GM18526 (cell line): ENCODE results near the gene SDC4.

ENCODE experiments used
- POLR2A ChIP-seq: IDR thresholded peaks from 3 replicates; pipeline ENCODE4 v1.6.1; 2011; ENCODE audit not compliant: insufficient read length; ENCODE audit errors: extremely low read depth

The SDC4 gene

DNA sequence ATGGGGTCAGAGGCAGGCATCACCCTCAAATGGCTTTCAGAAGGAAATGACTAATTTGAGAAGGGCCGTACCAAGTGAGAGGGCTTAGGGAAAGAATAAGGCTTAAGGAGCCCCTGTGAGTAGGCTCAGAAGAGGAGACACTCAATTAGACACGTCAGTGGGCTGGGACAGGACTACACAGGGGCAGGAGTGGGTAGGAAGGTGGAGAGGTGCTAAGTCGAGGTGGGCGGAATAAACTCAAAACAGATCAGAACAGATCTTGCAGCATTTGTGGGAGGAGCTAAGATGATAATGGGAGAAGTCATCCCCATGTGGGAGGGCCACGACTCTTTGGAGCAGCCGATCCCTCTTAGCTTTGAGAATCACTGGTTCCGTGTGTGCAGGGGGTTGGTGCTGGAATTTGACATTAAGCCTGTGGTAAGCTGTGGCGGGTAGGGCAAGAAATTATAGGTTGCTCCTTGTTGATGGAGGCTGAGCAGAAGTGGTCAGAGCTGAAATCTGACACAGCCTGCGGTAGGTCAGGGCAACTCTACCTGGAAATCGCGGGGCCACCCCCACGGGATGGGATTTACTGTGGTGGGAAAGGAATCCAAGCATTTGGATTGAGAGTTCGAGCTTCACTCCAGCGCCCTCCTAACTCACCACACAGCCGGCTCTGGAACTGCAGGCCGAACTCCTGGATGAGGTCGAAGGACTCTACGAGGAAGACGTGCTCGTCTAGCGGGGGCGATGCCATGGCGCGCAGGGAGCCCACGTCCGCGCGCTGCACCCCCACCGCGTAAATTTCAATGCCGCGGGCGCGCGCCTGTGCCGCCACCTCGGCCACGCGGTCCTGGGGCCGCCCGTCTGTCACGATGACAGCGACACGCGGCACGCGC is 44.4 kb downstream of the SDC4 start:
- TF ChIP-seq POLR2A, result no peak

DNA sequence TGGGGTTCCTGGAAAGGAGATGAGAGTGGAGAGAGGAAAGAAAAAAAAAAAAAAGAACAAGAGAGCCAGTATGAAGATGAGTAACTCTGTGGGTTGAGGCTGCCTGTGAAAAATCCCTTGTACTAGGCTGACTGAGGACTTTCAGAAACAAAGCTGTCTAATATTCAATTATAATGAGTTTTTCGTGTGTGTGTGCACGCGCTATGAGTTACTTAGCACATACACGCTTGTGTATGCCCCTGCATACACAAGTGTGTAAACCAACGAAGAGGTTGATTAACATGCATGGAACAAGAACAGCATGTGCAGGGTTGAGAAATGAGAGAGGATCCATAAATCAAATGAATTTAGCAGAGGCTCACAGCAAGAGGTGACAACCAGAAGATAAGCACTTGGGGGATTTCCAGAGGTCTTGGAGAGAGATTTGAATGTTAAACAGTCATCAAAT is 46.4 kb downstream of the SDC4 start:
- no peak for TF ChIP-seq POLR2A

DNA sequence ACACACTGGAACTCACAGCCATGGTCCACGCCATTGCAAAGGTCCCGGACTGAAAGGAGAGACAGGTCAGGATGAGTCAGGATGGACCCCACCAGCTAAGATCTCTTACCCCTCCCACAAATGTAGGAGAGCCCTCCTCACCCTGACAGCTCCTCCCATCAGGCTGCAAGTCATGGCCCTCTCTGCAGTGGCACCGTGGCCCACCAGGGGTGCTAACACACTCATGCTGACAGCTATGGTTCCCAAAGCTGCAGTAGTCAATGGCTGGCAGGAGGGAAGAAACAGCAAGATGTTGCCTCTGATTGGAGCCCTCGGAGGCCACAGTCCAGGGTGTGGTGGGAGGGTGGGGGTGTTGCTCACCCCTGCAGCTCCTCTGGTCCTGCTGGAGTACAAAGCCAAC is 47.3 kb downstream of the SDC4 start:
- no peak for TF ChIP-seq POLR2A

DNA sequence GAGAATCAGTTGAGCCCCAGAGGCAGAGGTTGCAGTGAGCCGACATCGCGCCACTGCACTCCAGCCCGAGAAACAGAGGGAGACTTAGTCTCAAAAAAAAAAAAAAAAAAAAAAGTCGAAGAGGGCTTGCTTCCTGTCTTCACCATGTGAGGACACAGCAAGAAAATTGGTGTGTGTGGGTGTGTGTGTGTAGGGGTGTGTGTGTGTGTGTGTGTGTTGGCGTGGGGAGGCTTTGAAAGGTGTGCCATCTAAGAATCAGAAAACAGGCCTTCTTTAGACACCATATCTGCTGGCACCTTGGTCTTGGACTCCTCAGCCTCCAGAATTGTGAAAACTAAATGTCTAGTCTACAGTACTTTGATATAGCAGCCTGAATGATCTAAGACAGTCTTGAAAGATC is 48.4 kb downstream of the SDC4 start:
- TF ChIP-seq POLR2A, result no peak

DNA sequence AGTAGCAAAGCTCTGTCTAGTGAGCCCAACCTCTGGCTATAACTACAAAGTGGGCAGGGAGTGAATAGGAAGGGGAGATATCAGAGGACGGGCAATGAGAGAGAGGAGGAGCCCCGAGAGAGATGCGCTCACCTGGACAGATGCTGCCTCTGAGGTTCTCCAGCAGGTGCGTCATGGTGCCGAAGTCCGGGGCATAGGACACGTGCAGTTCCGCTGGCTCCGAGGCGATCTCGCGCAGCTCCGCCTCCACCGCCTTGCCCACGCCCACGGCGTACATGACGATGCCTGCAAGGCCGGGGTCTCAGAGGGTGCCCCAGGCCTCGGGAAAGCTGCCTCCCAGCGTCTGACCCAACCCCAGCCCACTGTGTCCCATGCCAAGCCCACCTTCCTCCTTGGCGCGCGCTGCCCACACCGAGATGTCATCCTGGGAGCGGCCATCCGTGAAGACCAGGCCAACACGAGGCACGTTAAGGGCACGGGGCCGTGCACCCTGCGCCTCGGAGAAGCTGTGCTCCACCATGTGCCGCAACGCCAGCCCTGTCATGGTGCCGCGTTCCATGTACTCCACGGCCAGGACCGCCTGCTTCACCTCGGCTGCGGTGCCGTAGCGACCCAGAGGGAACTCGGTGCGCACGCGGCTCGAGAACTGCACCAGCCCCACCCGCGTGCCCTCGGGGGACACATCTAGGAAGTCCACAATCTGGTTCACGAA is 50.3 kb downstream of the SDC4 start:
- no peak for TF ChIP-seq POLR2A

DNA sequence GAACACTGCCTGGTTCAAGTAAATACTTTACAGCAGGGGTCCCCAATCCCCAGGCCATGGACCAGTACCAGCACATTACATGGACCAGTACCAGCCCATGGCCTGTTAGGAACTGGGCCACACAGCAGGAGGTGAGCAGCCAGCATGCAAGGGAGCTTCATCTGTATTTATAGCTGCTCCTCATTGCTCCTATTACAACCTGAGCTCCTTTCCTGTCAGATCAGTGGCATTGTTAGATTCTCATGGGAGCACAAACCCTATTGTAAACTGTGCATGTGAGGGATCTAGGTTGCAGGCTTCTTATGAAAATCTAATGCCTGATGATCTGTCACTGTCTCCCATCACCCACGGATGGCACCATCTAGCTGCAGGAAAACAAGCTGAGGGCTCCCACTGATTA is 53.6 kb downstream of the SDC4 start:
- no peak for TF ChIP-seq POLR2A

DNA sequence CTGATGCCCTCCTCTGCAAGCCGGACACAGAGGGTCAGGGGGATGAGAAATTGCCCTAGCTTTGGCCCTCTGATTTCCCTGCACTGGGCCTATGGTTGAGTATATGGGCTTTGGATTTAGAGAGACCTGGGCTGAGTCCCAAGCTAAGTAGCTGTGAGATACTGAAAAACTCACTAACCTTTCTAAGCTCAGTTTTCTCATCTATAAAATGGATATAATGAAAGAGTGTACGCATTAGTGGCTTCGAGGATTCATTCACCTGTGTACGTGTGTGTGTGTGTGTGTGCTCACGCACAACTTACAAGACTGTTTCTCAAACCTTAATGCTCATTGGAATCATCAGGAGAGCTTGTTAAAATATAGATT is 54.2 kb downstream of the SDC4 start:
- TF ChIP-seq POLR2A, result no peak

DNA sequence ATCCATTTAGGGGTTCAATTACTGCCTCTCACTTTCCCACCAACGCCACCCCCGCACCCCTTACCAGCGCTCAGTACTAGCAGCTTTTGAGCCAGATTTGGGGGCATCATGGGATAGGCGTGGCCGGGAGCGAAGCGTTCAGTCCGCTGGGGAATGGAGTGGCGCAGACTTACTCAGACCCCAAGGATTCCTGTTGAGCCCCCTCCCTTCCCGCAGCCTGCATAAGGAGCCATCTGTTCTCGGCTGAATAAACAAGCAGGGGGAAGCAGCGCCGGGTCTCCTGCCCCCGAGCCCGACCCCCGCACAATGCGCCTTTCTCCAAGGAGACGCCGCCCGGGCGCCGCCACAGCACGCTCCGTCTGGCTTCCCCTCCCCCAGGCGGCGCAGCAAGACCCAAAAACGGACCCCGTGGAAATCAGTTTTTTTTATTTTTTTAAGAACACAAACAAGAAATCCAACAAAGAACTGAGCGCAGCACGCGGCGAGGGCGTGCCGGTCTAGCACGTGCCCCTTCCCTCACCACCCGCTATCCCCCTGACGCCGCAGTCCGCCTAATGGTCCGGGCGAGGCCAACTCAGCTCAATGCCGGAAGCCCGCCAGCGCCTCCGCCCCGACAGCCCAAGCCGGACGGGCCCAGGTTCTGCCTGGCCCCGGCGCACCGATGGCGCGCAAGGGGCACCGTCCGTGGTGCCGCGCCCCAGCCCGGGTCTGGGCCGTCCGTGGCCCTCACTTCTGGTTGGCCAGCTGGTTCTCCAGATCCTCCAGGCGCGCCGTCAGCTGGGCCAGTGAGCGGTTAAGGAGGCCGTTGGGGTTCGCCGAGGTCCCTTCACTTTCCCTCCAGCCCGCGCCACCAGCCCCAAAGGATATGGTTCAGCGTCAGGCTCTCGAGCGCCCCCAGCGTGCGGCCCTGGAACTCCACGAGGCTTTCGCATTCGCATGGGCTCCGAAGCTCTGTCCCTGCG is 54.9 kb downstream of the SDC4 start:
- no peak for TF ChIP-seq POLR2A

DNA sequence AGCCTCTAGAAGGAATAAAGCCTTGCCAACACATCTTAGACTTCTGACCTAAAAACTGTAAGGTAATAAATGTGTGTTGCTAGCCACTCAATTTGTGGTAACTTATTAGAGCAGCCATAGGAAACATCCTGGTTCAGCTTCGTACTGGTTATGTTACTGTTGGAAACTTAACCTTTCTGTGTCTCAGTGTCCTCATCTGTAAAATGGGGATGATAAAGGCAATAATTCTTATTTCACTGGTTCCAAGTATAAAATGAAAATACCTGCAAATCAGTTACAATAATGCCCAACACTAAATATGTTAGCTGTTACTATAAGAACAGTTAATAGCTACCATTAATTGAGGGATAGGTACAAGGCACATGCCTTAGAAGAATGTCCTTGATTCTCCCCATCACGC is 55.9 kb downstream of the SDC4 start:
- no peak for TF ChIP-seq POLR2A

DNA sequence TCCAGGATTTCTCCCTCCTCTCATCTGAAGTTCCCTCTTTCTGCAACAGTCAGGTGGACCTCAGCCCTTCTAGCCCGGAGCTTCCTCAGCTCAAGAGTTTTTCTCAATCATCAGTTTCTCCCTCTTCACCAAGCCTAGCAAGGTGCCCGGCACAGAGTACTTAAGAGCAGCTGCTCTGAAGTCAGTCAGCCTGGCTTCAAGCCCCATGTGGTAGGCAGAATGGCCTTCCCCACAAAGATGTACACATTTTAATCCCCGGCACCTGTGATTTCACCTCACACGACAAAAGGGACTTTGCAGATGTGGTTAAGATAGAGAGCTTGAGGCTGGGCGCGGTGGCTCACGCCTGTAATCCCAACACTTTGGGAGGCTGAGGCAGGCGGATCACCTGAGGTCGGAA is 56.7 kb downstream of the SDC4 start:
- TF ChIP-seq POLR2A, result no peak

DNA sequence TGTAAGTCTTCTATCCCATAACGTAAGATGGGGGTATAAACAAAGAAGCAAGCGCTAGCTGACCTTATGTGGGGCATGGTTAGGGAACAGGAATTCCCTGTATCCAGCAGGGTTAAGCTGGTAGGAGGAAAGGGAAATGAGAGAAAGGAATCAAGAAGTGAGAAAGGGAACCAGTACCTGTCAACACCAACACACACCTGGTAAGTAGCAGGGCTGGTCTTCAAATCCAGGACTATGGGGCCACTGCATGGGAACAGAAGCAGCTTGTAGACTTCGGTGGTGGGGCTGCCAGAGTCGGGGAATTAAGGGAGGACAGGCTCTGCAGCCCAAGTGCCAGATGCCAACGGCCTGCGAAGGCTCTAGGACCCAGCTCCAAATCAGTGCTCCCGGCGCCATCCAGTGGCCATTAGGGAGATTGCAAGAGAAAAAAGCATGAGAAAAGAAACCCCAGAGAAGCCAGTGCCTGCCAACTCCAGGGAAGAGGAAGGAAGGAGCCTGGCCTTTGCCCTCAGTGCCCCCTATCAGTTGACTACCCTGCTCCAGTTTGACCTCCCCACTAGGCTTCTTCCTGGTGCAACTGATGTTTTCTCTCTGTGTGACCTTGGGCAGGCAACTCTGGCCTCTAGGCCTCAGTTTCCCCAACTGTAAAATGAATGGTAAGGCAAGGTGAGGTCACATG is 57.4 kb downstream of the SDC4 start:
- TF ChIP-seq POLR2A, result no peak

DNA sequence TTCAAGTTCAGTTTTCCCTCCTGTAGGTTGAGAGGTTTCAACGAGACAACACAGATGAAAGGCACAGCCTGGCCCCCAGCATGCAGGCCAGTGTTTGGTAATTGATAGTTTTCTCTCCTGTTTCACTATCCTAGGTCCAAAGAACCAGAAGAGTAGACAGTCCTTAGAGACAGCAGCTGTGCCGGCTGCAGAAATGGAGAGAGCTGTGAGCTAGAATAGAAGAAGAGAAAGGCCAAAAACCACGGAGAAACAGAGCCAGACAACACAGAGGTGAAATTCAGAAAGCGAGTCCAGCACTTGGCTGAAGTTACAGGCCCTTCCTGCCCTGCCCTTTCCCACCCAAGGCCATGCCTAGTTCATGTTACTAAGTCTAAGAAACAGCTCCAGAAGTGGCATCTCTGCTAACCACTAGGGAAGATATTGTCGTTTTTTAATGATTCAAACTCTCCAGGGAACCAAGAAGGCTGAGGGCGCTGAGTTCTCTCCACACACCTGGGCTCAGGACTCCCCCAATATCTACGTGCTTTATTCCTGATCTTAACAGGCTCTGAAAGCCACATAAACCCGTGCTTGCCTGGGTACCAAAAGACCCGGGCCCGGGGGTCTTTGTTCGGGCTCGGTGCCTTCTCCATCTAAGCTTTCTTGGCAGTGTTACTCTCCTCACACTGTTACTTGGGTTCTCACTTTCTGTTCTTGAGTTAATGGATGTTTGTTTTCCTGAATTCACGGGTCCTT is 58.1 kb downstream of the SDC4 start:
- TF ChIP-seq POLR2A, result no peak

DNA sequence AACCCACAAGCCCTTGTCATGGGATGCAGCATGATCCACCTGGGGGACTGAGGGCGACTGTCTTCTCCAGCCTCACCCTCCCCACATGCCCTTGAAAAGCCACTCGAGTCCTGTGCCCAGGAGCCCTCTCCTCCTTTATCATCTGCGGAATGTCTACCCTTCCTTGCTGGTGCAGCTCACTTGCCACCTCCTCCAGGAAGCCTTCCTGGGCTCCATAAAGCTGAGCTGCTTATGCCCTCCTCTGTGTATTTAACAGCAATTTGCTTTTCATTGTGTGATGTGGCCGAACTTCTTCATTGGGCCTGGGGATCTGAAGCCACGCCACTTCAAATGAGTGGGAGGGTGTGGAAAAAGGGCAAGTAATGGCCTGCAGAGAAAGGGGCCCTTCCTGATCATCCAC is 59.4 kb downstream of the SDC4 start:
- TF ChIP-seq POLR2A, result no peak

DNA sequence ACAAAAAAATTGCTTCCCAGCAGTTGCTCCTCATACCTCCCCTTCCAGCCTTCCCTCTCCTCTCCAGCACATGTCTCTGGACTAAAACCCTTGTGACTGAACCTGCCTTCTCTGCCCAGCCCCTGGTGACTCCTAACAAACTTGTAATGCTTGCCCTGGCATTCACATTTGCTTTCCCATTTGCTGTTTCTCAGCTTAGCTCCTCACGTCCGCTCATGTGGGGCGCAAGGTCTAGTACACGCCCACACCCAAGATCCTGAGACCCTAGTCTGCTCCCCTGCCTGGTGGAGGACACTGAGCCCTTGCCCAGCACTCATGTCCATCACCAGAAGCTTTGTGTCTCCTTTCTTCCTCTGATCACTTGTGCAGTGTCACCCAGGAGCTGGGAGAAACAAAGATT is 59.8 kb downstream of the SDC4 start:
- TF ChIP-seq POLR2A, result no peak
